ENCODE data around the gene MYO3B. TPM values are rescaled to one million over a fixed set of nuclear protein-coding genes. Genes with fewer than 3 reads are reported as not detected.

Gene MYO3B
- total RNA-seq, 1 donor from 2014 or later: not detected

- Mint-ChIP-seq H3K9me3 (ENCODE audit: low read depth) (no peaks in the 10 kb centered on the region), H3K27me3 (ENCODE audit: low read depth) (no peaks in the 10 kb centered on the region), H3K4me1 (ENCODE audit: low read depth) (peaks cover 11% of the 10 kb centered on the region), H3K4me3 (ENCODE audit: unreplicated experiment) (no peak overlapping the region), H3K36me3 (ENCODE audit: low read depth) (no peaks in the 10 kb centered on the region), H3K27ac (ENCODE audit: unreplicated experiment) (no peak overlapping the region)
- no peak for TF ChIP-seq CTCF (IDR thresholded peaks at IDR 0.05)
- DNase-seq (ENCODE audit: low spot score): no peak
Measured at GRCh38 chr2:170216428-170216827, 38.5 kb downstream of the MYO3B start.

- H3K9me3 Mint-ChIP-seq (ENCODE audit: low read depth): no peaks in the 10 kb centered on the region
- no peak for TF ChIP-seq CTCF (IDR thresholded peaks at IDR 0.05)
- no peak overlapping the region for H3K4me3 Mint-ChIP-seq (ENCODE audit: unreplicated experiment)
- no peak for DNase-seq (ENCODE audit: low spot score)
- peaks cover 16% of the 10 kb centered on the region for H3K4me1 Mint-ChIP-seq (ENCODE audit: low read depth)
- H3K27ac Mint-ChIP-seq (ENCODE audit: unreplicated experiment): no peak overlapping the region
- no peaks in the 10 kb centered on the region for H3K36me3 Mint-ChIP-seq (ENCODE audit: low read depth)
- H3K27me3 Mint-ChIP-seq (ENCODE audit: low read depth): no peaks in the 10 kb centered on the region
Measured at GRCh38 chr2:170216981-170217380, 39.0 kb downstream of the MYO3B start.

GRCh38 chr2:170217778-170218251 lies 39.9 kb downstream of the MYO3B start:
- Mint-ChIP-seq H3K27me3 (ENCODE audit: low read depth) (no peaks in the 10 kb centered on the region), H3K4me3 (ENCODE audit: unreplicated experiment) (no peak overlapping the region), H3K36me3 (ENCODE audit: low read depth) (no peaks in the 10 kb centered on the region), H3K4me1 (ENCODE audit: low read depth) (peaks cover 21% of the 10 kb centered on the region), H3K27ac (ENCODE audit: unreplicated experiment) (no peak overlapping the region), H3K9me3 (ENCODE audit: low read depth) (no peaks in the 10 kb centered on the region)
- no peak for DNase-seq (ENCODE audit: low spot score)
- no peak for TF ChIP-seq CTCF (IDR thresholded peaks at IDR 0.05)

- Mint-ChIP-seq H3K4me1 (ENCODE audit: low read depth) (peaks cover 17% of the 10 kb centered on the region), H3K9me3 (ENCODE audit: low read depth) (no peaks in the 10 kb centered on the region), H3K36me3 (ENCODE audit: low read depth) (no peaks in the 10 kb centered on the region), H3K4me3 (ENCODE audit: unreplicated experiment) (no peak overlapping the region), H3K27ac (ENCODE audit: unreplicated experiment) (no peak overlapping the region), H3K27me3 (ENCODE audit: low read depth) (no peaks in the 10 kb centered on the region)
- DNase-seq (ENCODE audit: low spot score): no peak
- TF ChIP-seq CTCF (IDR thresholded peaks at IDR 0.05): no peak
Measured at GRCh38 chr2:170218456-170218855, 40.5 kb downstream of the MYO3B start.

- Mint-ChIP-seq H3K4me1 (ENCODE audit: low read depth) (peaks cover 17% of the 10 kb centered on the region), H3K4me3 (ENCODE audit: unreplicated experiment) (no peak overlapping the region), H3K36me3 (ENCODE audit: low read depth) (no peaks in the 10 kb centered on the region)
Measured at GRCh38 chr2:170218931-170219330, 41.0 kb downstream of the MYO3B start.

More at GRCh38 chr2:170218931-170219330, 41.0 kb downstream of the MYO3B start:
- DNase-seq (ENCODE audit: low spot score): no peak
- Mint-ChIP-seq H3K27ac (ENCODE audit: unreplicated experiment) (no peak overlapping the region), H3K9me3 (ENCODE audit: low read depth) (no peaks in the 10 kb centered on the region), H3K27me3 (ENCODE audit: low read depth) (no peaks in the 10 kb centered on the region)
- TF ChIP-seq CTCF (IDR thresholded peaks at IDR 0.05): no peak

Measured in chondrocyte (in vitro differentiated cells).